Stomach (tissue), 9 donors: Measurements from ENCODE around the gene ERP29. TPM values are rescaled to one million over a fixed set of nuclear protein-coding genes. Genes with fewer than 3 reads are reported as not detected.
A peak's percentile ranks its signal among the peaks of the same experiment; 100 is the strongest.
"Not testable (repeated sequence)": the region's sequence is repeated elsewhere in the genome, so short reads cannot be mapped to it uniquely, and the experiment has no call there.

Experiments used
- DNase-seq, 2 donors: peaks; one replicate each; pipeline versions ENCODE4 v3.0.0 to v3.0.0-alpha.2; 2013 to 2019
- H3K27ac ChIP-seq, 5 donors: fragments of 200-600 bp in 4 of 5; sonication (generic) in 4 of 5; one replicate each; pipeline ENCODE4 v1.5.1; 2013 to 2019; ENCODE audit warnings: mild to moderate bottlenecking in 1 of 5, moderate library complexity in 1 of 5
- H3K27me3 ChIP-seq, 3 donors: fragments of 200-600 bp; sonication (generic); one replicate each; pipeline ENCODE4 v1.5.1; 2017 to 2019; ENCODE audit warnings: mixed run types in 1 of 3
- H3K36me3 ChIP-seq, 4 donors: fragments of 200-600 bp; sonication (generic); 1 replicate in 3 of 4; 2 replicates in 1 of 4; pipeline ENCODE4 v1.5.1; 2016 to 2019
- H3K4me1 ChIP-seq, 4 donors: fragments of 200-600 bp; sonication (generic); one replicate each; pipeline ENCODE4 v1.5.1; 2016 to 2019
- H3K4me3 ChIP-seq, 4 donors: fragments of 200-600 bp; sonication (generic) in 3 of 4; one replicate each; pipeline ENCODE4 v1.5.1; 2016 to 2019; ENCODE audit warnings: mild to moderate bottlenecking in 1 of 4
- H3K9me3 ChIP-seq, 4 donors: fragments of 200-600 bp; sonication (generic); one replicate each; pipeline ENCODE4 v1.5.1; 2016 to 2019
- EP300 ChIP-seq: sonication (generic); formaldehyde crosslinking; IDR thresholded peaks from one replicate; pipeline ENCODE4 v1.6.1; 2017; ENCODE audit warnings: antibody characterized with exemption
- POLR2A ChIP-seq, 4 donors: fragments of 450-650 bp; IDR thresholded peaks; one replicate each; pipeline ENCODE4 v1.6.1; 2016; ENCODE audit warnings: antibody characterized with exemption in 4 of 4, control low read depth in 2 of 4, mild to moderate bottlenecking in 1 of 4, moderate library complexity in 1 of 4
- POLR2AphosphoS5 ChIP-seq, 3 donors: sonication (generic); formaldehyde crosslinking; IDR thresholded peaks; one replicate each; pipeline ENCODE4 v1.6.1; 2016; ENCODE audit warnings: antibody characterized with exemption in 3 of 3
- WGBS, 5 donors: extraction: QIAGEN DNeasy Blood & Tissue Kit in 3 of 5; methylation state at CpG; one replicate each; pipeline versions ENCODE4 v1.1.5 to v1.1.7; 2013 to 2018; 5-methylcytosine and 5-hydroxymethylcytosine counted together
- intact Hi-C: fragments of 100-400 bp; cut with DNase I; formaldehyde crosslinking; loops from one replicate; pipeline ENCODE4 v1.15.1; 2023; ENCODE audit warnings: low total_unique reads
- polyA plus RNA-seq, 3 donors: library from polyadenylated mRNA; stranded (reverse); fragments of 200-250 nt; gene quantifications; one replicate each; pipeline ENCODE4 v1.2.3, GENCODE V29; 2013
- total RNA-seq, 5 donors: library from RNA; depleted of rRNA; stranded (reverse); fragments of >200 nt; gene quantifications; one replicate each; pipeline versions ENCODE4 v1.1.0 to v1.2.3, GENCODE V29; 2014 to 2016
- TF ChIP-seq, protein P1 (sequence below), 7 experiments: fragments of 450-650 bp in 4 of 7; fragments of 200-600 bp in 3 of 7; sonication (generic) in 3 of 7; IDR thresholded peaks; one replicate each; pipeline ENCODE4 v1.5.1; 2016 to 2019; ENCODE audit warnings: antibody characterized with exemption in 7 of 7, control low read depth in 2 of 7, mild to moderate bottlenecking in 1 of 7
- donor health status: healthy with polysubstance abuse.
- donor health status: Bipolar disorder and iron deficiency.
- donor health status: healthy.

The ERP29 gene
- total and polyA plus RNA-seq, 8 donors, result 9.8 to 140 (median 47.2) TPM

GRCh38 chr12:111991946-111992345, 21.3 kb upstream of the ERP29 start:
- intact Hi-C loops, result no loop called here
- peaks cover 0 to 32% (median 10%) of the 10 kb centered on the region in 4 donors for H3K4me1 ChIP-seq
- H3K9me3 ChIP-seq, result no peaks in the 10 kb centered on the region
- 79 to 98% (median 92%) methylated on average over 4 of the region's 4 CpGs for WGBS, 5 donors
- H3K36me3 ChIP-seq, result peaks cover 0 to 6% (median 0%) of the 10 kb centered on the region in 4 donors
- no peak for DNase-seq
- H3K27ac ChIP-seq, result no peak overlapping the region
- TF ChIP-seq POLR2A (IDR thresholded peaks at IDR 0.05) (no peak), POLR2AphosphoS5 (IDR thresholded peaks at IDR 0.05) (no peak), EP300 (no peak)
- TF ChIP-seq, protein P1, sequence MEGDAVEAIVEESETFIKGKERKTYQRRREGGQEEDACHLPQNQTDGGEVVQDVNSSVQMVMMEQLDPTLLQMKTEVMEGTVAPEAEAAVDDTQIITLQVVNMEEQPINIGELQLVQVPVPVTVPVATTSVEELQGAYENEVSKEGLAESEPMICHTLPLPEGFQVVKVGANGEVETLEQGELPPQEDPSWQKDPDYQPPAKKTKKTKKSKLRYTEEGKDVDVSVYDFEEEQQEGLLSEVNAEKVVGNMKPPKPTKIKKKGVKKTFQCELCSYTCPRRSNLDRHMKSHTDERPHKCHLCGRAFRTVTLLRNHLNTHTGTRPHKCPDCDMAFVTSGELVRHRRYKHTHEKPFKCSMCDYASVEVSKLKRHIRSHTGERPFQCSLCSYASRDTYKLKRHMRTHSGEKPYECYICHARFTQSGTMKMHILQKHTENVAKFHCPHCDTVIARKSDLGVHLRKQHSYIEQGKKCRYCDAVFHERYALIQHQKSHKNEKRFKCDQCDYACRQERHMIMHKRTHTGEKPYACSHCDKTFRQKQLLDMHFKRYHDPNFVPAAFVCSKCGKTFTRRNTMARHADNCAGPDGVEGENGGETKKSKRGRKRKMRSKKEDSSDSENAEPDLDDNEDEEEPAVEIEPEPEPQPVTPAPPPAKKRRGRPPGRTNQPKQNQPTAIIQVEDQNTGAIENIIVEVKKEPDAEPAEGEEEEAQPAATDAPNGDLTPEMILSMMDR (IDR thresholded peaks at IDR 0.05), result no peak
- no peak overlapping the region for H3K4me3 ChIP-seq
- no peaks in the 10 kb centered on the region for H3K27me3 ChIP-seq

- Histone ChIP-seq H3K4me1 (peaks cover 0 to 37% (median 13%) of the 10 kb centered on the region in 4 donors), H3K27me3 (no peaks in the 10 kb centered on the region), H3K27ac (peak overlapping the region in 1 of 5 donors; percentile 5), H3K4me3 (no peak overlapping the region), H3K36me3 (peaks cover 0 to 6% (median 0%) of the 10 kb centered on the region in 4 donors), H3K9me3 (no peaks in the 10 kb centered on the region)
- intact Hi-C loops, result no loop called here
- 70 to 85% (median 78%) methylated on average over 6 of the region's 6 CpGs for WGBS, 5 donors
- TF ChIP-seq POLR2A (IDR thresholded peaks at IDR 0.05) (no peak), EP300 (no peak), POLR2AphosphoS5 (IDR thresholded peaks at IDR 0.05) (no peak)
- TF ChIP-seq, protein P1 (IDR thresholded peaks at IDR 0.05), result no peak
- no peak for DNase-seq
Observed at GRCh38 chr12:111992464-111992863, 20.8 kb upstream of the ERP29 start.

DNA sequence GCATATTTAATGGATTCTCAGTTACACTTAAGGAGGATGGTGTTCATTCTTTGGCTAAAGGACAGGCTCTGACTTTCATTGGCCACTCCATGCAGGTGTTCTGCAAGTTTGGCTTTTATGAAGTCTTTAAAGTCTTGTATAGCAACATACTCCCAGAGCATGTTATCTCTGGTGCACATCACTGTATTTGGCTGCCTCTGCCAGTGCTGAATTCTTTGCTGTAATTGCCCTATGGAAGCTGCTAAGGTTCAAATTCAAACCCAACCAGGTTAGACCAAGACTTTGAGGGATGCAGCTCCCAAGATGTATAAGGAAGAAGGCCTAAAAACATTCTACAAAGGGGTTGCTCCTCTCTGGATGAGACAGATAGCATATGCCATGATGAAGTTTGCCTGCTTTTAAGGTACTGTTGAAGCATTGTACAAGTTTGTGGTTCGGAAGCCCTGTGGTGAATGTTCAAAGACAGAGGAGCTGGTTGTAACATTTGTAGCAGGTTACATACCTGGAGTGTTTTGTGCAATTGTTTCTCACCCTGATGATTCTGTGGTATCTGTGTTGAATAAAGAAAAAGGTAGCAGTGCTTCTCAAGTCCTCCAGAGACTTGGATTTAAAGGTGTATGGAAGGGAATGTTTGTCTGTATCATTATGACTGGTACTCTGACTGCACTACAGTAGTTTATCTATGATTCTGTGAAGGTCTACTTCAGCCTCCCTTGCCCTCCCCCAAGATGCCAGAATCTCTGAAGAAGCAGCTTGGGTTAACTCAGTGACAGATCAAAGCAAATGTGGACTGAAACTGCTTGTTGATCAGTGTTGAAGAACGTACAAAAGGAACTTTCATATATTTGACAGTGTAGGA, 19.7 kb upstream of the ERP29 start:
- Histone ChIP-seq H3K9me3 (no peaks in the 10 kb centered on the region), H3K27ac (peak overlapping the region in 3 of 5 donors; percentile 13 to 54 (median 30)), H3K4me3 (peak overlapping the region in 1 of 4 donors; percentile 27), H3K4me1 (peaks cover 0 to 39% (median 17%) of the 10 kb centered on the region in 4 donors), H3K27me3 (no peaks in the 10 kb centered on the region), H3K36me3 (peaks cover 0 to 6% (median 0%) of the 10 kb centered on the region in 4 donors)
- peak in 1 of 2 donors; percentile 10 for DNase-seq
- intact Hi-C loops, result no loop called here
- no peak for TF ChIP-seq POLR2A (IDR thresholded peaks at IDR 0.05)
- 56 to 74% (median 68%) methylated on average over 2 of the region's 2 CpGs for WGBS, 5 donors

GRCh38 chr12:111994211-111995111, 18.8 kb upstream of the ERP29 start:
- WGBS, 5 donors, result 31 to 42% (median 36%) methylated on average over 17 of the region's 17 CpGs
- Histone ChIP-seq H3K4me1 (peaks cover 0 to 36% (median 17%) of the 10 kb centered on the region in 4 donors), H3K27ac (peak overlapping the region in 4 of 5 donors; percentile 13 to 54 (median 32)), H3K4me3 (peak overlapping the region; percentile 12 to 32 (median 20))
- DNase-seq, result peak in 1 of 2 donors; percentile 58
- H3K36me3 ChIP-seq, H3K9me3 ChIP-seq, H3K27me3 ChIP-seq, intact Hi-C loops: not testable (repeated sequence)

DNA sequence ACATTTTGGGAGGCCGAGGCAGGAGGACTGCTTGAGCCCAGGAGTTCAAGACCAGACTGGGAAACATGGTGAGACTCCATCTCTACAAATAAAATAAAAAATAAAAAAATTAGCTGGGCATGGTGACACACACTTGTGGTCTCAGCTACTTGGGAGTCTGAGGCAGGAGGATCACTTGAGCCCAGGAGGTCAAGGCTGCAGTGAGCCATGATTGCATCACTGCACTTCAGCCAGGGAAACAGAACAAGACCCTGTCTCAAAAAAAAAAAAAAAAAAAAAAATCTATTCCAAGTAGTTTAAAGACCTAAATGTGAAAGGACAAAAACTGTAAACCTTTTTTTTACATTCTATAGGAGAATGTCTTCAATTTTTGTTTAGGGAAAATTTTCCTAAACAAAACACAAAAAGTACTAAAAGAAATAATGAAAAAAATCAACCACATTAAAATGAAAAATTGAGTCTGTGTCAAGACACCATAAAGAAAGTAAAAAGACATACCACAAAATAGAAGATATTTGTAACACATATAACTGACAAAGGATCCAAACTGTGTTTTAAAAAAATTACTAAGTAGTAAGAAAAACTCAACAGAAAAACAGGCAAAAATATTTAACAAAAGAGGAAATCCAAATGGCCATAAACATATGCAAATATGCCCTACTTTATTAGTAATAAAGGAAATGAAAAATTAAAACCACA, 17.3 kb upstream of the ERP29 start:
- intact Hi-C loops, result no loop called here
- Histone ChIP-seq H3K4me3 (no peak overlapping the region), H3K27me3 (no peaks in the 10 kb centered on the region), H3K9me3 (no peaks in the 10 kb centered on the region), H3K4me1 (peaks cover 0 to 38% (median 17%) of the 10 kb centered on the region in 4 donors), H3K36me3 (peaks cover 0 to under 1% (median 0%) of the 10 kb centered on the region in 4 donors), H3K27ac (no peak overlapping the region)
- WGBS, 5 donors, result 86 to 100% (median 97%) methylated on average over 1 of the region's 1 CpG
- no peak for DNase-seq
- TF ChIP-seq, protein P1 (IDR thresholded peaks at IDR 0.05), result no peak
- TF ChIP-seq EP300 (no peak), POLR2A (IDR thresholded peaks at IDR 0.05) (no peak), POLR2AphosphoS5 (IDR thresholded peaks at IDR 0.05) (no peak)
